Stimulated activated CD8-positive, alpha-beta memory T cell treated with anti-CD3 and anti-CD28 coated beads, Interleukin-2, amount 100 ng/mL, for 1 hour (primary cell): ENCODE data around the gene CROCC2.

ENCODE experiments used
- DNase-seq, 2 donors: peaks; one replicate each; pipeline ENCODE4 v3.0.0-alpha.2; 2020; ENCODE audit warnings: low read depth in 2 of 2

CROCC2 gene

GRCh38 chr2:241038374-241039180 lies 132.4 kb downstream of the CROCC2 start:
- no peak for DNase-seq

GRCh38 chr2:241039416-241039815 lies 133.3 kb downstream of the CROCC2 start:
- DNase-seq = no peak

- no peak for DNase-seq
Measured at GRCh38 chr2:241040081-241040803, 134.1 kb downstream of the CROCC2 start.

GRCh38 chr2:241041589-241042158 lies 135.5 kb downstream of the CROCC2 start:
- DNase-seq = no peak
